Sigmoid colon (tissue), 4 donors: ENCODE measurements around the gene HPS3.

Experiments
- EP300 ChIP-seq, 4 donors: sonication (generic); formaldehyde crosslinking; IDR thresholded peaks; one replicate each; pipeline ENCODE4 v1.6.1; 2017; ENCODE audit warnings: antibody characterized with exemption in 4 of 4
- POLR2A ChIP-seq, 2 donors: fragments of 450-650 bp; IDR thresholded peaks; one replicate each; pipeline ENCODE4 v1.6.1; 2016; ENCODE audit warnings: antibody characterized with exemption in 2 of 2, mild to moderate bottlenecking in 2 of 2, moderate library complexity in 2 of 2
- POLR2AphosphoS5 ChIP-seq, 4 donors: sonication (generic); formaldehyde crosslinking; IDR thresholded peaks; one replicate each; pipeline ENCODE4 v1.6.1; 2017; ENCODE audit warnings: antibody characterized with exemption in 4 of 4
- TF ChIP-seq, protein P1 (sequence below), 4 experiments: fragments of 450-650 bp in 3 of 4; fragments of 200-600 bp in 1 of 4; IDR thresholded peaks; one replicate each; pipeline ENCODE4 v1.5.1; 2016 to 2019; ENCODE audit warnings: antibody characterized with exemption in 4 of 4, mild to moderate bottlenecking in 3 of 4, moderate library complexity in 2 of 4

DNA sequence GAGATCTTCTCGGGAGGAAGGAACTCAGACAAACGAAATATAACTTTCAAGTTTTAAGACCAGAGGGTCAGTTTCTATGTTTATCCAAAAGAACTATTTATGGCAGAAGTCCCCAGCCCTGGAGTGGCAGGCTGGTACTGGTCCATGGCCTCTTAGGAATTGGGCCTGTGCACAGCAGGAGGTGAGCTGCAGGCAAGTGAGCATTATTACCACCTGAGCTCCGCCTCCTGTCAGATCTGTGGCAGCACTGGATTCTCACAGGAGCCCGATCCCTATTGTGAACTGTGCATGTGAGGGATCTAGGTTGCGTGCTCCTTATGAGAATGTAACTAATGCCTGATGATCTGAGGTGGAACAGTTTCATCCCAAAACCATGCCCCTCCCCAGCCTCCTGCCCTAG lies 14.3 kb upstream of the HPS3 start:
- TF ChIP-seq POLR2AphosphoS5 (IDR thresholded peaks at IDR 0.05): no peak
- TF ChIP-seq, protein P1, sequence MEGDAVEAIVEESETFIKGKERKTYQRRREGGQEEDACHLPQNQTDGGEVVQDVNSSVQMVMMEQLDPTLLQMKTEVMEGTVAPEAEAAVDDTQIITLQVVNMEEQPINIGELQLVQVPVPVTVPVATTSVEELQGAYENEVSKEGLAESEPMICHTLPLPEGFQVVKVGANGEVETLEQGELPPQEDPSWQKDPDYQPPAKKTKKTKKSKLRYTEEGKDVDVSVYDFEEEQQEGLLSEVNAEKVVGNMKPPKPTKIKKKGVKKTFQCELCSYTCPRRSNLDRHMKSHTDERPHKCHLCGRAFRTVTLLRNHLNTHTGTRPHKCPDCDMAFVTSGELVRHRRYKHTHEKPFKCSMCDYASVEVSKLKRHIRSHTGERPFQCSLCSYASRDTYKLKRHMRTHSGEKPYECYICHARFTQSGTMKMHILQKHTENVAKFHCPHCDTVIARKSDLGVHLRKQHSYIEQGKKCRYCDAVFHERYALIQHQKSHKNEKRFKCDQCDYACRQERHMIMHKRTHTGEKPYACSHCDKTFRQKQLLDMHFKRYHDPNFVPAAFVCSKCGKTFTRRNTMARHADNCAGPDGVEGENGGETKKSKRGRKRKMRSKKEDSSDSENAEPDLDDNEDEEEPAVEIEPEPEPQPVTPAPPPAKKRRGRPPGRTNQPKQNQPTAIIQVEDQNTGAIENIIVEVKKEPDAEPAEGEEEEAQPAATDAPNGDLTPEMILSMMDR (IDR thresholded peaks at IDR 0.05): no peak
- TF ChIP-seq EP300 (IDR thresholded peaks at IDR 0.05): no peak
- no peak for TF ChIP-seq POLR2A (IDR thresholded peaks at IDR 0.05)
